ENCODE measurements around the gene SULT2A1.
"Not testable (repeated sequence)": the region's sequence is repeated elsewhere in the genome, so short reads cannot be mapped to it uniquely, and the experiment has no call there.

Gene SULT2A1

GRCh38 chr19:47878906-47879305 lies 7.2 kb downstream of the SULT2A1 start:
- TF ChIP-seq CTCF (IDR thresholded peaks at IDR 0.05) = no peak

GRCh38 chr19:47865166-47865565 lies 20.9 kb downstream of the SULT2A1 start:
- TF ChIP-seq CTCF (IDR thresholded peaks at IDR 0.05) = no peak

GRCh38 chr19:47863514-47863936 lies 22.6 kb downstream of the SULT2A1 start:
- TF ChIP-seq CTCF (IDR thresholded peaks at IDR 0.05) = peak; percentile 77

GRCh38 chr19:47861630-47862029 lies 24.5 kb downstream of the SULT2A1 start:
- no peak for TF ChIP-seq CTCF (IDR thresholded peaks at IDR 0.05)

- TF ChIP-seq CTCF (IDR thresholded peaks at IDR 0.05) = no peak
Measured at GRCh38 chr19:47860602-47861297, 25.4 kb downstream of the SULT2A1 start.

DNA sequence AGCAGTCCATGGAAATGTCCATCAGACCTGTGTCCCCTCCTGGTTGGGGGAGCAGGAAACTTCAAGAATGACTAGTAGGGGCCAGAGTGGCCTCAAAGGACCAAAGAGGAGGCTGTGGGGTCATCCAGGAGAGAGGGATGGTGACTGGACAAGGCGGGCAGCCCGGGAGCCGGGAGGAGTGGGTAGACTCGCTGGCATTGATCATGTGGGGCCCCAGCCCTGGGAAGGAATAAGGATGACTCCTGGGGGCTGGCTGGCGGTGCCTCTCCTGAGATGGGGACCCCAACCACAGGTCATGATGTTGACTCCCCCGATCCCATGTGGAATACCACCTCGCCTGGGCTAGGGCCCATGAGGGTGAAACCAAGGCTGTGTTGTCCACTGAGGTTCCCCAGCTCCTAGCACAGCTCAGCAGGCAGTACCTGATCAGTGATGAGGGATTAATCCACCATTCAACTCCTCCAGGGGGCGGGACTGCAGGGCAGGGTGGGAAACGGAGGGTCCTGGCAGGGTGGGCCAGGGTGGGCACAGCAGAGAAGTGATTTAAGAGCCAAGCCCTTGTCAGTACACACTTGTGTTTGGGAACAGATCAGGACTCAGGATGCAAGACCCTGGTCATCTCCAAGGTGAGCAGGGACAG lies 27.3 kb downstream of the SULT2A1 start, which contains the start of gene TPRX2:
TSS of gene TPRX2 (plus strand) at position 590 of the 640 bp plus-strand sequence. CDS start at position 602, 12 bp downstream.
- not testable (repeated sequence) for TF ChIP-seq CTCF (IDR thresholded peaks at IDR 0.05)

- no peak for TF ChIP-seq CTCF (IDR thresholded peaks at IDR 0.05)
Measured at GRCh38 chr19:47854459-47854858, 31.7 kb downstream of the SULT2A1 start.
